ENCODE measurements around the gene TGFBR3. TPM values are rescaled to one million over a fixed set of nuclear protein-coding genes. Genes with fewer than 3 reads are reported as not detected.
A peak's percentile ranks its signal among the peaks of the same experiment; 100 is the strongest.

TGFBR3 gene
- total RNA-seq, 1 experiment from 2014 or later: 0.47 TPM

DNA sequence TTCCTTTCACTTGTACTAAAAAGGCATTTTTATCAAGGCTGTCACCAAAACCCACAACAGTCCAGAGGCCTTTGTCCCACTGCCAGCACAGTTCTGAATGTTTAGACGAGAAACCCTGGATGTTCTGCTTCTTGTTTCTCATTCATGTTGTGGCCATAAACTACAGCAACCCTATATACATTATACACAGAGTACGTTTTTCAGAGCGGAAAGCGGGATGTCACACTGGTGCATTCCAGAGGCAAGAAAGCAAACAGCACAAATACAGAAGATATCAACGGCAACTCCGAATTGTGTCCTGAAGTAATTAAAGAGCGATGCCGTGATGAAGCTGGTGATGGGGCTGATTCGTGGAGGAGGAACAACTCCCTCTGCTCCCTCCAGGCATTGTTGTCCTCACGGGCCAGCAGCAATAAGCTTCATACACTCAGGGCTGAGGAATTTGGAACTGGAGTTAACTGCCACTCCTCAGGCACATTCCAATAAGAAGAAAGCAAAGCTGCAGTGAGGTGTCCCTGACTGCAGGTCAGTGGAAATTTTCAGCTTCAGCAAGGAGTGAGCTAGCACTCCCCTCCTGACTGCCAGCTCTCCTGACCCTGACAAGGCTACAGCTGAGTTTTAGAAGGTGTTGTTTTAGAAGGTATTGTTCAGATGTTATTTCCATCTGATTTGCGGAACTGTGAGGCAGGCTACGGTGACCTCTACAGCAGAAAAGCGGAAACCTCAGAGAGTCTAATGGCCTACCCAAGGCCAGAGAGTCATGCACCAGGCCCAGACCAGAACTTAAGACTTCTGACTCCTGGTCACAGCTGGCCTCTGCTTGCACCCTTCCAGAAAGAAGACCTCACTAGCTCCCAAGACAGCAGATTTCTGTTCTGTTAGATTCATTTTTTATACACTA, 149.0 kb downstream of the TGFBR3 start:
- in situ Hi-C loops (cut with HindIII; ENCODE audit: low pct_unique_long_range_greater_than_20kb, low sequenced_read_pairs): loop anchor here (25.0 kb wide), 1 partner anchor 150 kb away; no protein-coding TSS in a partner anchor

DNA sequence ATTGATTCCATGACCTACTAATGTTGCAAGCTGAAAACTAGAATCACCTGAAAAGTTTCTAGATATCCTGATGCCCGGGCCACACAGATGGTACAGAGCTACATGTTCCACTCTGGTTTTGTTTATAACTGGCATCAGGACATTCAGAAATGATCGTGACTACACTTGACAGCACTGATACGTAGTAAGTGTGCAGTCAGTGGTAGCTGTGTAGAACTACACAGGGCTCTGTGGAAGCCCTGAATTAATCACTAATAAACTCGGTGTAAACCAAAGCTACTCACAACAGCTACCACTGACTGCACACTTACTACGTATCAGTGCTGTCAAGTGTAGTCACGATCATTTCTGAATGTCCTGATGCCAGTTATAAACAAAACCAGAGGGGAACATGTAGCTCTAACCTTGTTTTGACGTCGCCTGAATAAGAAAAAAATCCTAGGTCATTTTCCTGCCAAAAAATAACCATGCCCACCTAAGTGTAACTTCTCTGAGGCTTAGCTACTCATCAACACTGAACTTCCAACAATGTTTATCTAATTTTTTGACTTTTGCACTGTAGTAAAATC, 149.7 kb downstream of the TGFBR3 start:
- in situ Hi-C loops (cut with HindIII; ENCODE audit: low pct_unique_long_range_greater_than_20kb, low sequenced_read_pairs): loop anchor here (25.0 kb wide), 1 partner anchor 149 kb away; no protein-coding TSS in a partner anchor
- no peak for DNase-seq (ENCODE audit: low read depth)

More for the DNA sequence above, 149.0 kb downstream of the TGFBR3 start:
- DNase-seq (ENCODE audit: low read depth): peak; percentile 83

DNA sequence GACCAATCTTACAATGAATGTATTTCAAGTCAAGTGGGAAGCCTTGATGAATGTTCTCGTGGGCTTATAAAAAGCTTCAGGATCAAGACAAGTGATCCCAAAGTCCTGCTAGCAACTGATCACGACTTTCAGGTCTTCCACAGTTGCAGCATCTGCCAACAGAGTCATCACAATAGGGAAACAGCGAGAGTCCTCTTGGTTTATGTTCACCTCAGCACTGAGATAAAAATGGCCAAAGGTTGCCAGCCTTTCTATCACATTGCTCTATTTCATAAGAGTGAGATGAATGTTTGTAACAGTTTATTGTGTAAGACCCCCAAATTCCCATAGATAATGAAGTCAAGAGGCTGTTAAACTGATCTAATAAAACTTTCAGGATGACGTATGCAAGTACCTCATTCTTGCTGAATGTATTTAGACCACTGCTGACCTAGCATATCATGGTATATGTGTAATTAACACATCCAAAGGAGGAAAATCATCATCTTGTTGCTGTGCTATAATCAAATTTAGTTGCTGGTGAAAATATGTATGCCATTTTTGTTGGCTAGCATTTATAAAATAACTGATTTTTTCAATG, 150.6 kb downstream of the TGFBR3 start:
- in situ Hi-C loops (cut with HindIII; ENCODE audit: low pct_unique_long_range_greater_than_20kb, low sequenced_read_pairs): loop anchor here (25.0 kb wide), 1 partner anchor 148 kb away; no protein-coding TSS in a partner anchor
- DNase-seq (ENCODE audit: low read depth): no peak

- in situ Hi-C loops (cut with HindIII; ENCODE audit: low pct_unique_long_range_greater_than_20kb, low sequenced_read_pairs): loop anchor here (25.0 kb wide), 1 partner anchor 147 kb away; no protein-coding TSS in a partner anchor
- no peak for DNase-seq (ENCODE audit: low read depth)
These were observed 151.2 kb downstream of the TGFBR3 start for GRCh38 chr1:91734761-91735160.

DNA sequence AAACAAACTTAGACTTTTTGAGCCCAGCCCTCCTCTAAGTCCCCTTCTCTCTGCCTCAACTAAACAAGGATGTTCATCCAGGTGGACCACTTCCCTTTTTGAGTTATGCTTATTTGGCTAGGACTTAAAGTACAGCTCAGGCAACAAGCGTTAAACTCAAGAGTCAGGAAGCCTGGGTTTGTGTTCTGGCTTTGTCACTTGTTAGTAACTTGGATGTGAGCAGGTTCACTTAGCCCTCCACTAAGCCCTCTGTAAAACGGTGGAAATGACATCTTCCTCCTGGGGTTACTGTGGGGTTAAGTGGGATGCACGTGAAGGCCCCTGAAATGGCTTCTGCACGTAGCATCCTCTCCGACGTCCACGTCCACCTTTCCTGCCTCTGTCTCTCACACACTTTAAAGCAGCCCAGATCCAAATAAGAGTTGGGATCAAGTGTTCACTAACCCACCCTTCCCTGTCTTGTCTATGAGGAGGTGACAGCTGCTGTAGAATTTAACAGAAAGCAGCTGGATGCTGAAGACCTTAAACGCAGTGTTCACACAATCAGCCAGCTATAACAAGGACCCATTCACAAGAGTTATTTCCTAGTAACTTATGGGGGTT, 152.7 kb downstream of the TGFBR3 start:
- in situ Hi-C loops (cut with HindIII; ENCODE audit: low pct_unique_long_range_greater_than_20kb, low sequenced_read_pairs): loop anchor here (25.0 kb wide), 1 partner anchor 146 kb away; no protein-coding TSS in a partner anchor
- no peak for DNase-seq (ENCODE audit: low read depth)

- DNase-seq (ENCODE audit: low read depth): peak; percentile 90
- in situ Hi-C loops (cut with HindIII; ENCODE audit: low pct_unique_long_range_greater_than_20kb, low sequenced_read_pairs): loop anchor here (25.0 kb wide), 1 partner anchor 145 kb away; no protein-coding TSS in a partner anchor
These were observed 153.5 kb downstream of the TGFBR3 start for GRCh38 chr1:91732291-91733107.

GRCh38 chr1:91731815-91732214, 154.1 kb downstream of the TGFBR3 start:
- in situ Hi-C loops (cut with HindIII; ENCODE audit: low pct_unique_long_range_greater_than_20kb, low sequenced_read_pairs): loop anchor here (25.0 kb wide), 1 partner anchor 145 kb away; no protein-coding TSS in a partner anchor
- peak; percentile 83 for DNase-seq (ENCODE audit: low read depth)

- no peak for DNase-seq (ENCODE audit: low read depth)
- in situ Hi-C loops (cut with HindIII; ENCODE audit: low pct_unique_long_range_greater_than_20kb, low sequenced_read_pairs): loop anchor here (25.0 kb wide), 1 partner anchor 144 kb away; no protein-coding TSS in a partner anchor
These were observed 154.9 kb downstream of the TGFBR3 start for GRCh38 chr1:91730801-91731732.

DNA sequence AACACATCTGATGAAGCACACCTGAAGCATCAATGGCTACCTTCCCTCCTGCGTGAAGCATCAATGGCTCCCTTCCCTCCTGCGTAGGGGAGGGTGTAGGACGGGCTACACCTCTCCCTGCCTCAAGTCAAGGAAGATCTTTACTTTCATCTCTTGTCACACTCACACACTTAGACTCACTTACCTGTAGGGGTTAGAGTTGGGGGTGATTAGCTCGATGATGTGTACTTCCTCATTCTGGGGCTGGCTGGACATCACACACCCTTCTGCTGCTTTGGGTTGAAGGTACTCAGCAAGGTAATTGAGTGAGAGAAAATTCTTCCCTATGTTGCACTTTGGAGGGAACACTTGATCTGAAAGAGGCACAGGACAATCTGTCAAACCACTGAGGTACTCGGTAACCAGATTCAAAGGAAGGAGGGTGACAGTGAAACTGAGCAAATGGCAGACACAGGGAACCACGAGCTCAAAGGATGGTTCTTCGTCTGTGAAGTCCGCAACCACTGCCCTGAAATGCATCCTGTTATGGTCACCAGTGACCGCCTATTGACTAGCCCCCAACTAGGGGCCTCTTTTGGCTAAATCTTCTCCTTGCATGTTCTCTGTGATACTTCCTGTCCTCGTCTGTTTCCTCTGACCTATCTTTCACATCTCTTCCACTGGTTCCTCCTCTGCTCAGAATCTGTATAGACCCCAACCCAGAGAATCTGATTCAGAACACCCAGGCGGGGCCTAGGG, 156.2 kb downstream of the TGFBR3 start:
- no peak for DNase-seq (ENCODE audit: low read depth)
- in situ Hi-C loops (cut with HindIII; ENCODE audit: low pct_unique_long_range_greater_than_20kb, low sequenced_read_pairs): loop anchor here (25.0 kb wide), 1 partner anchor 142 kb away; no protein-coding TSS in a partner anchor

DNA sequence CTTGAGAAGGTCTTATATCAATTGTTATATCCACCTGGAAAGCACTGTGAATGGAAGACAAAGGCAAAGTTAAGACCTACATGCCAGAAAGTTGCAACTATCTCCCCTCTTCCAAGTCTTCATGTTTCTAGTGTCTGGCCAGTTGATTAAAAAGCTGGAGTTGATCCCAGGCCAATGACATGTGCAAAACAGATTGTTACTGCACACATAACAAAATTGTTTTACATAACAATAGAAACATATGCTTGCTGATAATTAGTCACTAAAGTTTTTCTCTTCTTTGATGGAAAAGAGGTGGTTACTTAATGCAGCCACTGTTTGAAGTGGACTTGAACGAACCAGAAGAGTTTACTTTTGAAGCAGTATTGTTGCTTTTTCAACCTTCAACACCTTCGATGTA, 158.2 kb downstream of the TGFBR3 start:
- in situ Hi-C loops (cut with HindIII; ENCODE audit: low pct_unique_long_range_greater_than_20kb, low sequenced_read_pairs): loop anchor here (25.0 kb wide), 1 partner anchor 140 kb away; no protein-coding TSS in a partner anchor

GRCh38 chr1:91725989-91726721, 159.8 kb downstream of the TGFBR3 start:
- no peak for DNase-seq (ENCODE audit: low read depth)
- in situ Hi-C loops (cut with HindIII; ENCODE audit: low pct_unique_long_range_greater_than_20kb, low sequenced_read_pairs): loop anchor here (25.0 kb wide), 1 partner anchor 139 kb away; no protein-coding TSS in a partner anchor

More for the DNA sequence above, 158.2 kb downstream of the TGFBR3 start:
- DNase-seq (ENCODE audit: low read depth): no peak

GRCh38 chr1:91725618-91725988, 160.3 kb downstream of the TGFBR3 start:
- no peak for DNase-seq (ENCODE audit: low read depth)
- in situ Hi-C loops (cut with HindIII; ENCODE audit: low pct_unique_long_range_greater_than_20kb, low sequenced_read_pairs): loop anchor here (25.0 kb wide), 1 partner anchor 138 kb away; no protein-coding TSS in a partner anchor

DNA sequence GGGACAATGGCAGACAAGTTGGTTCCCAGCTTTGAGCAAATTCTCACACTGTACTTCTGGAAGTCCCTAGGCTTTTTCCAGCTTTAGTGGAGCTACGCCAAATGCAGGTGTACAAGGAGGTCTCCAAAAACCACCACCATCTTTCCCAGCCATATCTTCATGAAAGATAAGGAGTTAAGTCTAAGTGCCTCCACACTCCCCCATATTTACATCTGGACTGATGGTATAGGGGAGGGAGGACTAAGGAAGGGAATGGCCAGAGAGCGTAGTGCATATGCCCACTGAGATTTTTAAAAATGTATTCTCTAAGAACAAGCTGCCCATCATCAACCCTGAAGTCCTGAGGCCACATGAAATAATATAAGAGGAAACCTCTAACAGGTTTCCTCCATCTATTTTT, 161.3 kb downstream of the TGFBR3 start:
- in situ Hi-C loops (cut with HindIII; ENCODE audit: low pct_unique_long_range_greater_than_20kb, low sequenced_read_pairs): loop anchor here (25.0 kb wide), 1 partner anchor 137 kb away; no protein-coding TSS in a partner anchor
- no peak for DNase-seq (ENCODE audit: low read depth)

DNA sequence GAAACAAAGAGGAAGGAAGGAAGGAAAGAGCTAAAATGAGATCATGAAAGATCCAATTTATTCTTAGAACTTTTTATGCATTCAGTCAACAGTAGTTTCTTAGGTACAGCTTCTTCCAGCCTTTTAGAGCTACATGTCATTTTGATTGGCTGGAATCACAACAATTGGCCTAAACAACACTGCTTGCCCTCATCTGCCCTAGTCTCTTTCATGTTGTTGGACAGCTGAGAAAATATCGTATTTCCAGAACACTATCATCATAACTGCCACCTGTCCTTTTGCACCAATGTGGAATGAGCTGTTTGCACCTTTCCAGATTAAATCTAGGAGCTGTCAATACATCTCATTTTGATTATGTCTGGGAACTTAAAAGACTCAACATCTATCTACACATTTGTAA, 161.7 kb downstream of the TGFBR3 start:
- in situ Hi-C loops (cut with HindIII; ENCODE audit: low pct_unique_long_range_greater_than_20kb, low sequenced_read_pairs): no loop called here

DNA sequence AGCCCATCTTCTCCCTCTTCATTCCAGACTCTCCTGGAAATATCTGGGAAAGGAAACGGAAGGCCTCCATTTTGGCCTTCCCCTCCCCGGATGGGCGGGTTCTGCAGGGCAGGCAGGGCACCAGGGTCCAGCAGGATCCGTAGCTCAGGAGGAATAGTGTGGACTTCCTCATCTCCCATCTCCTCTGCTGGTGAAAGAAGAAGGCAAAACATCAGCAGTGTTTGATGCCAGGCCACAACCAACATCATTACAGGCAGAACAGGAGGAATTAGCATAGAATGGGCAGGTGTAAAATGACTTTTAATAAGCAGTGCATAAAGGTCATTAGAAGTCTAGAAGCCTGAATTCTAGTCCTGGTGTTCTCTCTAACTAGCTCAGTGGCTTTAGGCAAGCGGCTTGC, 165.9 kb downstream of the TGFBR3 start:
- in situ Hi-C loops (cut with HindIII; ENCODE audit: low pct_unique_long_range_greater_than_20kb, low sequenced_read_pairs): no loop called here
- no peak for DNase-seq (ENCODE audit: low read depth)

More for the DNA sequence above, 161.7 kb downstream of the TGFBR3 start:
- DNase-seq (ENCODE audit: low read depth): no peak
